A549 (cell line): ENCODE data around the gene CFAP65.

Experiments
- MAZ ChIP-seq: fragments of 150-350 bp; IDR thresholded peaks from 2 replicates; pipeline ENCODE4 v1.6.1; 2014; ENCODE audit warnings: antibody characterized with exemption, low read depth, low read length, borderline replicate concordance
- RARB ChIP-seq: fragments of 250-450 bp; sonication (Bioruptor Pico); IDR thresholded peaks from 2 replicates; pipeline ENCODE4 v1.8.0; 2021; ENCODE audit warnings: mild to moderate bottlenecking, moderate library complexity
- ZFP36 ChIP-seq: fragments of 450-650 bp; IDR thresholded peaks from 2 replicates; pipeline ENCODE4 v1.6.1; 2014; ENCODE audit warnings: borderline replicate concordance; ENCODE audit not compliant: partially characterized antibody

DNA sequence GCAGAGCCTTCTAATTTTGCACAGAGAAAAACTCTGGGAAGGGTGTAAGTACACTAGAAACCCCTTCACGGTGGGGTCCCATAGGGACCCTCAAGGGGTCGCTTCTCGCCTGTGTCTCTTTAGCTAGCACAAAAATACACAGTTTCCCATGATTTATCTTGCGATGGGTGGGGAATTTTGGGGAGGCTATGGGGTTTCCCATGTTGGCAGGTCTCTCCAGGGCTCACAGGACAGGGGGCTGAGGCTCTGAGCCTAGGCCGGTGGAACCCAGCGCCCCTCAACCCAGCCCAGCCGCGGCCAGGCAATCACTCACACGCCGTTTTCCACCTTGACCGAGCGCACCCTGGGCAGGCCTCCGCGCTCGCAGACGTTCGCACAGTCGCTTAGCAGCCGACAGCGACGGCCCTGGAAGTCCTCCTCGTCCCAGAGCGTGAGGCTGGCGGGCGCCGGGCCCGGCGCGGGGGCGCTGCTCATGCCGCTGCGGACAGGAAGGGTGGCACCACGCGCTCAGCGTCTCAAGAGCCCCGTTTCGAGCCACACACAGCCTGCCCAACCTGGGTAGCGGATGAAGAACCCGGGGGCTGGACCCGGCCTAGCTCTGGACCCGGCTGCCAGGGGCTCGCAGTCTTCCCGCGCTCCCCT is 48.5 kb downstream of the CFAP65 start:
- TF ChIP-seq ZFP36 (no peak), RARB (CRISPR knock-in tag) (no peak), MAZ (no peak)
